SK-N-SH (cell line): ENCODE results near the gene CMTM8.

Experiments used
- CHD2 ChIP-seq: fragments of 150-350 bp; IDR thresholded peaks from 2 replicates; pipeline ENCODE4 v1.6.1; 2018; ENCODE audit warnings: low read length; ENCODE audit not compliant: partially characterized antibody
- EP300 ChIP-seq, 2 experiments: IDR thresholded peaks; 2 replicates each; pipeline versions ENCODE4 v1.4.0 to v1.6.1; 2012; ENCODE audit warnings: borderline replicate concordance in 1 of 2, low read depth in 1 of 2, low read length in 1 of 2
- FOXM1 ChIP-seq: IDR thresholded peaks from 2 replicates; pipeline ENCODE4 v1.4.0; 2012; ENCODE audit warnings: low read depth, mild to moderate bottlenecking
- NFIC ChIP-seq: IDR thresholded peaks from 2 replicates; pipeline ENCODE4 v1.4.0; 2012; ENCODE audit warnings: borderline replicate concordance
- RAD21 ChIP-seq: IDR thresholded peaks from 2 replicates; pipeline ENCODE4 v1.6.1; 2012; ENCODE audit warnings: mild to moderate bottlenecking, low read length
- RXRA ChIP-seq: IDR thresholded peaks from 2 replicates; pipeline ENCODE4 v1.4.0; 2012; ENCODE audit warnings: low read depth, mild to moderate bottlenecking, borderline replicate concordance
- TAF1 ChIP-seq: IDR thresholded peaks from 2 replicates; pipeline ENCODE4 v1.6.1; 2012; ENCODE audit warnings: low read depth, mild to moderate bottlenecking, low read length, moderate library complexity, borderline replicate concordance
- TF ChIP-seq, protein P1 (sequence below): fragments of 200-600 bp; sonication (generic); IDR thresholded peaks from 2 replicates; pipeline ENCODE4 v1.6.1; 2017; ENCODE audit warnings: antibody characterized with exemption, mild to moderate bottlenecking, moderate library complexity

GRCh38 chr3:32383136-32383711 lies 144.7 kb downstream of the CMTM8 start:
- TF ChIP-seq FOXM1 = no peak
- no peak for TF ChIP-seq TAF1
- TF ChIP-seq RAD21 = no peak
- TF ChIP-seq RXRA = no peak
- TF ChIP-seq EP300 (IDR thresholded peaks at IDR 0.05; ENCODE audit: borderline replicate concordance in 1 of 2, low read depth in 1 of 2, low read length in 1 of 2) = no peak
- TF ChIP-seq, protein P1, sequence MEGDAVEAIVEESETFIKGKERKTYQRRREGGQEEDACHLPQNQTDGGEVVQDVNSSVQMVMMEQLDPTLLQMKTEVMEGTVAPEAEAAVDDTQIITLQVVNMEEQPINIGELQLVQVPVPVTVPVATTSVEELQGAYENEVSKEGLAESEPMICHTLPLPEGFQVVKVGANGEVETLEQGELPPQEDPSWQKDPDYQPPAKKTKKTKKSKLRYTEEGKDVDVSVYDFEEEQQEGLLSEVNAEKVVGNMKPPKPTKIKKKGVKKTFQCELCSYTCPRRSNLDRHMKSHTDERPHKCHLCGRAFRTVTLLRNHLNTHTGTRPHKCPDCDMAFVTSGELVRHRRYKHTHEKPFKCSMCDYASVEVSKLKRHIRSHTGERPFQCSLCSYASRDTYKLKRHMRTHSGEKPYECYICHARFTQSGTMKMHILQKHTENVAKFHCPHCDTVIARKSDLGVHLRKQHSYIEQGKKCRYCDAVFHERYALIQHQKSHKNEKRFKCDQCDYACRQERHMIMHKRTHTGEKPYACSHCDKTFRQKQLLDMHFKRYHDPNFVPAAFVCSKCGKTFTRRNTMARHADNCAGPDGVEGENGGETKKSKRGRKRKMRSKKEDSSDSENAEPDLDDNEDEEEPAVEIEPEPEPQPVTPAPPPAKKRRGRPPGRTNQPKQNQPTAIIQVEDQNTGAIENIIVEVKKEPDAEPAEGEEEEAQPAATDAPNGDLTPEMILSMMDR = no peak
- TF ChIP-seq NFIC = no peak
- TF ChIP-seq CHD2 = no peak
